ENCODE data around the gene CPVL.

Gene CPVL

DNA sequence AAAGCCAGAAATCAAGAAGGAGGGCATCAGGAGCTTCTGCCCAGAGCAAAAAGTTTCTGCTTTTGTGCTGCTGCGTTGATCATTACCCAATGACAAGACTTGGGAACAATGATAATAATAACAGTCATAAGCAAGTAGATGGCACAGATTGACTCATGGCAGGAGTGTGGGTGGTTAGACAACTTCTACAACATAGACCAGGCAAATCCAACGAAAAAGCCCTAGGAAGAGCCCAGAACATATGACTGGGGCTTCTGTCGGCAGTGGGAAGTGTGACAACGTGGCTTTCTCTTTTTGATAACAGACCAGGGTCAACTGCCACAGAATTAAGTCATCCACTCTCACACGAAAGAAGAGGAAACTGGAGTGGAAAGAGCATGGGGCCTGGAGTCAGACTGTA lies 102.8 kb downstream of the CPVL start:
- DNase-seq (ENCODE audit: low spot score): no peak

DNA sequence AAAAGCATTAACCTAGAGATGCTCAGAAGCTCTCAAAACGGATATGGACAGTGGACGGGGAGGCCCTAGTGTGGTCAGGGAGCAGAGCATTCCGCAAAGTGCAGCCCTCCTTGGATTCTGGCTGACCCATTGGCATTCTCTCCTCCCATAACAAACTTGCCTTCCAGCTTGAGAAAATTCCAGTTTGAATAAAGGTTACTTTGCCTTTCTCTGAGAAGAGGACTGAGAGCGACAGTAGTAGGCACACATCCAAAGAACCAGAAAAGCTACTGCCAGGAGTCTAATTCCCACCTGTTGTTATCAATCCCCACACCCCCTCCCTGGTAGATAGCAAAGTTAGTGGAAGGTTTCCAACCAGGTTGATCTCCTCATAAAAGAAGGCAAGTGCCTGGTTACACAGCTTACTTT lies 103.5 kb downstream of the CPVL start:
- no peak for DNase-seq (ENCODE audit: low spot score)

DNA sequence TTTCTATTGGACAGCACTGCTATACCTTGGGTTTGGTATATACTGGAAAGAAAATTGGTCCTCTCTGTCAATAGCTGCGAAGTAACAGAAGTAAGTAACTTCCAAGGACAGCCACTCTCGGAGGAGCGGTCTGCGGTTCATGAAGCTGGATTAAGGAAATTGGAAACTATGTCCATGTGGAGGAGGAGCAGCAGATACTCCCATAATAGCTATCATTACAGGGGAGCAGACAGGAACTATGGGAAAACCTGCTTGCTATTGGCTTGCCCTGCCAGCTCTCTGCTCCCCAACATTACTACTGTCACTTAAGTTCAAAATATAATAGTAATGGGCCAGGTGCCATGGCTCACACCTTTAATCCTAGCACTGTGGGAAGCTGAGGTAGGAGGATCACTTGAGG lies 104.3 kb downstream of the CPVL start:
- no peak for DNase-seq (ENCODE audit: low spot score)

DNA sequence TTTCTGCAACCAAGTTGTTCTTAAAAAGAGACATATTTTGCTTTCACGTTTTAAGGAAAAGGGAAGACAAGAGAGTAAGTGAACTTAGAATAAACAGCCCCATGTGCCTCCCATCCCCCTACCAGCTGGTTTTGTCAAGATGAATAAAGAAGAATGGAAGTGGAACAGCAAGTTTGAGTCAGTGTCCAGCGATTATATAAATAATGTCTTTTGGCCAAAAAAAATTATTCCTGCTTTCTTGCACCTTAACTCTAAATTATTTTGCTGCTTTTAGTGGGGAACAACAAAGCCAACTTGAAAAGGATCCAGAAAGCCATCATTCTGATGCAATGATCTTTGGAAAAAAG lies 105.8 kb downstream of the CPVL start:
- DNase-seq (ENCODE audit: low spot score): no peak

DNA sequence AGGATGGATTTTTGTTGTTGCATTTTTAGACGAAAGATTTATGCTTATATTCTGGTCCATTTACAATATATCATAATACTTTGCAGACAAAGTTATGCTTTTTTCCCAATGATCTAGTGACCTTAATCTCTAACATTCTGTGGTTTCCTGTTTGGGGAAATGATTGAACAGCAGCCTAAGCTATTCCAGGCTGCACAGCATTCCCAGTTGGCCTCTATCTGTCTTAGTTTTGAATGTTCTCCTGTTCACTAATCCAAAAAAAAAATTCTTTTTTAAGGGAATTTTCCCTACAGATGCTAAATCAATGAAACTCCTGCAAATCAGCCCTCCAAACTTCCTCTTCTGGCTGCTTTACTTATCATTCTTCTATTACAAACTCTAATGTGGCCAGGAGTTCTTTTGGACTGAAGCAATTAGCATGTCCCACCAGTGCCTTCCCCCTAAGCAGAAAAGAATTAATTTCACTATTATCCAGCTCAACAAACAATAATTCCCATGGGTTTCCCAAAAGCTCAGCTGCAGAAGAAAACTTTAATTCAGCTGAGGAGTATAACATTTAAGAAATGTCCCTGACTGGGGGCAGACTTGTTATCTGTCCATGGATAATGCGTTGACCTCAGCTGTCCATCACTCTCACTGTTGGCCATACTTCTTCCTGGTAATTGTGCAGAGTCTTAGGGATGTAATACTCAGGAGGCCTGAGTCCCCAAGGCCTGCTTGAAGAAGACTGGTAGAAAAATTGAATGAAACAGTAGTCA lies 106.3 kb downstream of the CPVL start:
- DNase-seq (ENCODE audit: low spot score): no peak

DNA sequence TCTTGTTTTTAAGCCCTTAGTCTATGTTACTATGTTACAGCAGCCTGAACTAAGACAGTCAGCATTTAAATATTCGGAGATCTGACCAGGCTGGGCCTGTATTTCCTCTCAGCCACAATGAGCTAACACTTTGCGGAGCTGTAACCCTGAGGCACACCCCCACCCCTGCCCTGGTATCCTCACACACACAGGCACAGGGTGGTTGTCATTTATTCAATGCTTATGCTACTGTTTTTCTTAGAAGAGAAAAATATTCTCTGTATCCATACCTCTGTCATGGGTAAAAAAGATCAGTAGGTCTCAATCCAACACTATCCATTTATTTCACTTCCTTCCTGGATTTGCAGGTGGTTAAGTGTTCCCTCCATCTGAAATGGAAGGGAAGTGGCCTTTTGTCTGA lies 107.9 kb downstream of the CPVL start:
- DNase-seq (ENCODE audit: low spot score): no peak

DNA sequence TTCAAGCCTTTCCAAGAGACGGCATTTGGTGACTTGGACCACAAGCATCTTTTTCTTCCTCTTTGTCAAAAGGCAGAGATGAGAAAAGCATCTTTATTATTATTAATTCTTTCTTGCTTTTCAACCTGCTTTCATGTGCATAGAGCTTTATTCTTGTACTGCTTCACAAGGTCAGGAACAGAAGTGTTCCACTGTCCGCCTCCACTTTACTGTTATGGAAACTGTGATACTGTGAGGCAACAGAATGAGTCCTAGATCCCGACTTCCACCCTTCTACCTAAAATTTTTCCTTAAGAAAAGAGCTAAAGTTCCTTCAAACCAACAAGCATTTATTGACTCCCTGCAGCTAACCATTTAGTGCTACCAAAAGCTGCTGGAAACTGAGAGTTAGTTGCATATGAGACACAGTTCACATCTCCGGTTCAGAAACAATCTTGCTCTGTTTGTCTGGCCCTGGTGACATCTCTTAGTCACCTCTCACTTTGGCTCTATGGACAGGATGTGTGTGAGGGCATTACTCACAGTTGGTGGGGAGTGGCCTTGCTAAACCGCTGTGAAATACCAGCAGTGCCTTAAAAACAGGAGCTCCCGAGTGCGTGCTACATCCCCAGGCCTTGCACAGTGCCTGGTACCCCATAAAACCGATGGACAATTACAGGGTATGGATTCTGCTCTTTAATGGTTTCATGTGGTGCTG lies 111.1 kb downstream of the CPVL start:
- DNase-seq (ENCODE audit: low spot score): no peak

DNA sequence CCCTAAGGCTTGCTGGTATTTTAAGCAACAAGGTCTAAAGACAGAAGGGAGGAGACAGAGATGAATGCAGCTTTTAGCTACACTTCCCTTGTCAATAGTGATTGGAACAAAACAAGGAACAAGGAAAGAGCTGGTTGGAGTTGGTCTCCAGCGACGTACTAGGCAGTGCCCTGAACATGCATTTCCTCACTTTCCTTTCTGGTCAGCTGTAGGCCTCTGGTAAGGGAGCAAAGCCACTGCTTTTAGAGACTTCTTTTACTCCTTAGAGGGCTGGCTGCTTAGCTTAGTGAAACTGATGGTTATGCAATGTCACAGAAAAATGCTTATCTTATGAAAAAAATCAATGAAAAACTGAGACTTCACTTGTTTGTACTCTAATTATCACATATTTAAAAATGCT lies 112.8 kb downstream of the CPVL start:
- no peak for DNase-seq (ENCODE audit: low spot score)

DNA sequence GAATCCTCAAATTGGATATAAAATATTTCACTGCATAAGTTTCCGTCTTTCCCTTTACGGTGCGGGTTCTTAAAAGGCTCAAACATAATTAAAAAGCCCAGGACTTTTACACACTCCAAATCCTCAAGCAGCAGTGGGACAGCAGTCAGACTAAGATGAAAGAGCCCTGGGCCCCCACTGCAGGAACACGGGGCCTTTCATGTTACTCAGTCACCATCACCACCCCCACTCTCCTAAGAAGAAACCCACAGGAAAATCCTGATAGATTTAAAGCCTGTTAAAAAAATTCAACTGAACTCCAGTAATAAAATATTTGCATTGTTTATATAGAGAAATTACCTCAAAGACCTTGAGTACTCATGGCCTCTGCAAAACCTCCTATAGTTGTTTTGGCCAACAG lies 114.2 kb downstream of the CPVL start:
- no peak for DNase-seq (ENCODE audit: low spot score)

DNA sequence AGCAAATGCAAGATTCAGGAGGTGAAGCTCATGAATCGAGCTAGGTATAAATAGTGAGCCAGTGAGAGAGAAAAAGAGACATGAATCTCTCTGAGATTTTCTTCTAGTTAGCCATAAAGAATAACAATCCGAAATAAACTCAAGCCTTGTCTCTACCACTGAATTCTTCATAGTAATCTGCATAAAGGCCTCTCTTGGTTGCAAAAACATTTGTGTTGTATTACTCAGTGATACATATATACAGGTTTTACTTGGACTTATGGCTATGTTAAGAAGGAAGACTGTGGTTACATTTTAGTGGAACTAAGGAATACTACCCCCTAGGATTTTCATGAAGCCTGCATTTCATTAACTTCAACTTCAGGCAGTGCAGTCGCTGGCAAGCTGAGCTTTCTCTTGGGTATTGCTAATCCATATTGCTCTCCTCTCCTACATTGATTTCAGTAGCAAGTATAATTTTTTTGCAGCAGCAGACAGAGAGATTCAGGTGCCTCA lies 115.5 kb downstream of the CPVL start:
- DNase-seq (ENCODE audit: low spot score): no peak

DNA sequence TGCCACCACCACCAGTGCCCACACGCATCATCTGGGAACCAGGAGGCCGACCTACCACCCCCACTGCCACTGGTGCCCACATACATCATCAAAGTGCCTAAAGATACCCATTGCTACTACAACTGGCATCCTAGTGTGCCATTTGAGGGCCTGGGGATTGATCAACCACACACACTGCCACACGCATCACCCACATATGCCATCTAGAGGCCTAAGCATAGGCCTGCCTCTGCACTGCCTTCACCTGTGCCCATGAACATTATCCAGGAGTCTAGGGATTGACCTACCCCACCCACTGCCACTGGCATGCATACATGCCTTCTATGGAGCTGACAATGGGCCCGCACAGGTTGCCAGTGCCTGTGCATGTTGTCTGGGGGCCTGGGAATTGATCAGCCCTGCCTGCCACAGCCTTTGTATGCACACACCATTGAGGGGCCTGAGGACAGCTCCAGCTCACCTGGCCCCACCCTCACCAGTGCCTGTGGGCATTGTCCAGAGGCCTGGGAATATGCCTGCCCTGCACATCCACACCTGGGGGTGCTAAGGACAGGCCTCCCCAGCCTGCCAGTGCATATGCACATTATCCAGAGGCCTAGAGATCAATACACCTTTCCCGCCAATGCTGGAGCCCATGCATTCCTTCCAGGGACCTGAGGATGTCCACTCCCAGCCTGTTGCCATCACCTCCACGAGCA lies 123.9 kb downstream of the CPVL start:
- no peak for DNase-seq (ENCODE audit: low spot score)

DNA sequence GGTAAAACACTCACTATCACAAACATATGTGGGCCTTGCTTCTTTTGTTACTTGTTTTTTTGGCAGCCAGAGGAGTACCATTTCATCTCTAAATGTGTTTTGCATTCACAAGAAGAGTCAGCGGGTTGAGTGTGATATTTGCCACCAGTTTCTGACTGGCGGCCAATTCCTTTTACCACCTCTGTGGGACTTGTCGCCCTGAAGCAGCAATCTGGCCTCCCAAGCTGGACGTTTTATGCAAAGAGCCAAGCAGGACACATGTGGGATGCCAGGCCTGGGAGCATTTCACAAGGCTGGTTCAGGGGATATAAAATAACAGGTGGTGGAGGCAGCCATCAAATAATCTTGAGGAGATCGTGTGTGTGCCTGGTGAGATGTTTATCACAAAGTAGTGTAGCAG lies 126.4 kb downstream of the CPVL start:
- DNase-seq (ENCODE audit: low spot score): no peak

DNA sequence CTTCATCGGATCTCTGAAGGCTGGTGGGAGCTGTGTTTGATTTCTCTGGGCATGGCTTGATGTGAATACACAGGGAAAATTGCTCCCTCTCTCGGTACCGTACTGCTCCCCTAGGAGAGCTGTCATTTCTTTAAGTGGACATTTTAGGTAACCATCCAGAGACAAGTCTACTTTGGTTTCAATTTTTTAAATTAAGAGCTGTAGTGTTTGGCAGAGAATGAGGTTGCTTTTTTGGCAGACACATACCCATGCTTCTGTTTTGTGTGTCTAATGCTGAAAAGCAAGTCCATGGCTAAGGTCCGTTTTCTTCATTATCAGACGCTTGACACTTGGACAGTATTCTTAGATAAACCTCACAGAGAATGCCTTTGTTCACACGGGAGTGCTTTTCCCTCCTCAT lies 127.0 kb downstream of the CPVL start:
- DNase-seq (ENCODE audit: low spot score): no peak

DNA sequence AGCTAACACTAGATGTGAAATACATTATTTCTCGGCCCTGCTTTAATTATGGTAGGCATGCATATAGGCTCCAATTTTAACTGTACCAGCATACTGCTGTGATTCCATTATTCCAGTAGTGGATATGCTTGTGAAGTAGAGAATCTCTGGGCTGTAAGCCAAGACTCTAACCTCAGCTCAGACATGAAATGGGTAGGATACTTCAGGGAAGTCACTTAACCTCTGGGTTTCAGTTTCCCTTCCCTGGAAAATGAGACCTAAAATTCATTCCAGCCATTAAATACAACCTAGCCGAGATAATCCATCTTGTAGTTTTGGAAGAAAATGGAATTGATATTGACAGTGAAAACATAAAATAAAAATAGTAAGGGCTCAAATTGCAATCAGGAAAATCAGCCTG lies 128.6 kb downstream of the CPVL start:
- DNase-seq (ENCODE audit: low spot score): no peak

DNA sequence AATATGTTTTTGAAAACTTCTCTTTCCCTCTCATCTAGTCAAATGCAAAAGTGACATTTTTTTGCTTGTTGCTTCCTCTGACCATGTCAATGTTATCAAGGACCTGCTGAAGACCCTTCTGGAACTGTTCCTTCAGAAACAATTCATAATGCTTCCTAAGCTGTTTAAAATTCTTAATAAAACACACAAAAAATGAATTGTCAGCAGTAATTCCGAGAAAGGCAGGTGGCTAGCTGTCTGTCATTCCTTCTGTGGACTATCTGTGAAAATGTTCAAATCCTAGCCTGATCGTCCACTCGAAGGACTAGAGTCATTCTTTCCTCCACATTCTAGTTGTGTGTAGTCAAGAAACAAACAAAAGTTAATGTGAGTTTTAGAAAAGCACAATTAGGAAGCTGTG lies 131.6 kb downstream of the CPVL start:
- no peak for DNase-seq (ENCODE audit: low spot score)

DNA sequence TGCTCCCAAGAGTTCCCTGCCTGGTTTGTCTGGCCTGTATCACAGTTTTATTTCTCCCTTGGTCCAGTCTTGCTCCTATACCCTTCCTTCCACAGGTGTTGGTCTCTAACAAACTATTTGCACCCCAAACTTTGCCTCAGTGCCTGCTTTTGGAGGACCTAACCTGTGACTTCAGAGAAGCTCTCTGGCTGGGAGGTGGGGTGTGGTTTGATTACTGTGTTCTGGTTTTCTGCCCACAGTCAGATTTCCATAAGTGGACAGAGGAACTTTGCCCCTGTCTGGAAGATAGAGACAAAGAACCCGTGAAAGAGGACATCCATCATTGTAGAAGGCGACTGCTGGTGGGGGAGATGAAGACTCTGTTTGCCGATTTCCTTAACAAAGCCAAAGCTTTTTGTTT lies 132.4 kb downstream of the CPVL start:
- DNase-seq (ENCODE audit: low spot score): no peak

DNA sequence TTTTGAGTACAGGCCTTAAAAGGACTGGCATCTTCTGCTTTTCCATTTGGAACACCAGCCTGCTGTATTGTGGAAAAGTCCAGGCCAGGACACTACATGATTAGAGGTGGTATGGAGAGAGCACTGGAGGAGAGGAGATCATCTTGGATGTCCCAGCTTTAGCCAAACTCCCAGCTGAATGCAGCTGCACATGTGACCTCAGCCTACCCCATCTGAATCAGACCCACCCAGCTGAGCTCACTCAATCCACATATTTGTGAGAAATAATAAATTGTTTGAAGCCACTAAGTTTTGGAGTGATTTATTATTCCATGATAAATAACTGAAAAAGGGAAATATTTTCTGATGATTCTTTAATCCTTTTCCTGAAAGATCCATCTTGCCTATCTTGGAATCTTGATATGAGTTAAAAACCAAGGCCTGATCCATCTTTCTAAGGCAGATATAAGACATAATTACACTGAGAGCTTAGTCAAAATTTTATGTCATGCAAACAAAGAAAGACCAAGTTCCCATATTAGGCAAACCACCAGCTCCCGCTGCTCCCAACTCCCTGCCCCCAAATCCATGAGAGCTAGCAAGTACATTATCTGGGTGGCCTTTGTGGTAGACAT lies 133.1 kb downstream of the CPVL start:
- DNase-seq (ENCODE audit: low spot score): no peak

DNA sequence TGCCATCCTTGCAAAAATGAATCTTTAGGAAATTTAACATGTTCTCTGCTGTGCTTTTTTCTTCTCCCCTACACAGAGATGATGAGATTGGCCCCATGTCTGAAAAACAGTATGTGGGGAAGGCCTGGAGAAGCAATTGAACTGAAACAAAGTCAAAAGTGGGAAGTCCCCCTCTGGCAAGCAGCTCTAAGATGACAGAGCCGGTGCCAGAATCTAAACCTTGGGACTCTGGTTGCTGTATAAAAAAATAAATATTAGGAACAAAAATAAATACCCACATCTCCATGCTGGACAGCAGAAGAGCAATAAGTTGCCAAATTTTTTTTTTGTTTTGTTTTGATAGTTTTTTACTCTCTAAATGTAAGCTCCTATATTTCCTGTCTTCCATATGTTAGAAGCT lies 136.4 kb downstream of the CPVL start:
- DNase-seq (ENCODE audit: low spot score): no peak

DNA sequence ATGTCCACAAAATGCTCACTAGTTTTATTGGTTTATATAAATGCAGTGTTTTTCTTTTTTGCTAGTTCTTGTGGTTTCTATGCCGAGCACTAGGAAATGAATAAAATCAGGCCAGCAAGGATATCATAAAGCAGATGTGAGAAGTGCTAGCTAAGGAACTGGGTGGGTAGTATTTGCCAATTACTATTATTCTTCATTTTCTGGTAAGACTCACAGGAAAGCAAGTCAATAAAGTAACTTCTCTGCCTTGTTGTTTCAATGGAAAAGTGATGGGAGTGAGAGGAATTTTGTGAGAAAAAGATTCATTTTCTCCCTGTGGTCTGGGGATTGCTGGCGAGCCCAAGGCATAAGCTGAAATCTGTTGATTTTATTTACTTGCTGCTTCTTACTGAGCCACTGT lies 137.7 kb downstream of the CPVL start:
- DNase-seq (ENCODE audit: low spot score): no peak

DNA sequence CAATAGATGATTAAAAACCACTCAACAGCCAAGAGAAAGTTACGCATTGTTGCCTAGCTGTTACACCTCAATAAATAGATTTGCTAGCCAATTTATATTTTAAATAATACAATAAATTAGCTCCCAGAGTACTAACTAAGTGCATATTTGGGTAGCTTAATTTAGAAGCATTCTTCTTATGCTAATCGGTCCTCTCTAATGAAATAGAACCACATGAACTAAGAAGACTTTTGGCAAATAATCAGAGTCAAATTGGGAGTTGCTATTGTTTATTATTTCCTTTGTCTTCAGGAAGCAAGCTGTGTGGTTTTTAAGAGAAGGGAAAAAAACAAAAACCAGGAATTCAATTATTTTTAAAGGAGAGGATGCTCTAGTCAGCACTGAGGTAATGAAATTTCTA lies 139.2 kb downstream of the CPVL start:
- DNase-seq (ENCODE audit: low spot score): no peak

DNA sequence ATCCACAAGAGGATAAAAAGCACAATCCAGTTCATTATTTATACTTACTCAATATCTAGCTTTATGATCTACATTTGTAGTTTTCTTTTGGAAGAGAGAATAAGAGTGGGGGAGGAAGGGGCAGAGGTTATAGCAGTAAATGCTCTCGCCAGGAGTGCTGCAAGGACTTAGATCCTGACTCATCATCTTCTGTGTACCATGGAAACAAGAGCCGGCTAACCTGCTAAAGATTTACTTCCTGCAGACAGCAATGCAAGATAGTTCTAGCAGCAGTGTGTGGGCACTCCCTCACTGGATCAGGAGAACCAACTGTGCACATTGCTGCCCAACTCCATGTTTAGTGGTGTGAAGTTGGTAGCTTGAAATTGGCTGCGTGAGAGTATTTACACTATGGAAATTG lies 140.5 kb downstream of the CPVL start:
- no peak for DNase-seq (ENCODE audit: low spot score)

DNA sequence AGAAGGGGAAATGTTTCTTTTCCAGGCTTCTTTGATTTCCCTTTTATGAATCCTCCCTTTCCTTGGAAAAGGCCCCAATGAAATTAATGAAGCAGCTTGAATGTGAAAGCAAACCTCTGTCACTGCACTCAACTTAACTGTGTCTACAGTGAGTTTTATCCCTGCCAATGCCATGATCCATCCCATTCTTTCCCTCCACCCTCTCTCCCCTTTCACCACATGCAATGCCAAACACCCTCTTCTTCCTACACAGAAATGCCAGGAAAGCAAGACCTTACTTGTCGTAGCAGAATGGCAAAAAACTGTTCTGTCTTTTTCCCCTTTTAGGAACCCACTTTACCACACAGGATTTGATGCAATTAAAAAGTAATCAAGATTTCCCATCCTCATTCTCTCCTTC lies 140.9 kb downstream of the CPVL start:
- DNase-seq (ENCODE audit: low spot score): no peak

DNA sequence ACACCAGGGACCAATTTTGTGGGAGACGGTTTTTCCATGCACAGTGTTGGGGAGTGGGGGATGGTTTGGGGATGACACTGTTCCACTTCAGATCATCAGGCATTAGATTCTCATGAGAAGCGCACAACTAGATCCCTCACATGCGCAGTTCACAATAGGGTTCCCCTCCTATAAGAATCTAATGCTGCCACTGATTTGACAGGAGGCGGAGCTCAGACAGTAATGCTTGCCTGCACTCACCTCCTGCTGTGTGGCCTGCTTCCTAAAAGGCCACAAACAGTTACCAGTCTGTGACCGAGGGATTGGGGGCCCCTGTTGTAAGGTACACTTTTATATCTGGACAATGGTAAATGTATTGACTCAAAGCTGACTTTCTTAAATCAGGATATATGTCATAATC lies 142.6 kb downstream of the CPVL start:
- DNase-seq (ENCODE audit: low spot score): no peak

Measured in left forelimb (tissue), 1 donor.